HG02642 (cell line): Measurements from ENCODE around the gene MTNR1B.

Experiments used
- ATAC-seq: cut with Tn5 transposase; IDR thresholded peaks from one replicate; pipeline ENCODE4 v1.9.1; 2021; ENCODE audit warnings: mild to moderate bottlenecking; ENCODE audit not compliant: unreplicated experiment, poor library complexity

The MTNR1B gene

GRCh38 chr11:93028960-93029522 is 59.6 kb downstream of the MTNR1B start:
- no peak for ATAC-seq

DNA sequence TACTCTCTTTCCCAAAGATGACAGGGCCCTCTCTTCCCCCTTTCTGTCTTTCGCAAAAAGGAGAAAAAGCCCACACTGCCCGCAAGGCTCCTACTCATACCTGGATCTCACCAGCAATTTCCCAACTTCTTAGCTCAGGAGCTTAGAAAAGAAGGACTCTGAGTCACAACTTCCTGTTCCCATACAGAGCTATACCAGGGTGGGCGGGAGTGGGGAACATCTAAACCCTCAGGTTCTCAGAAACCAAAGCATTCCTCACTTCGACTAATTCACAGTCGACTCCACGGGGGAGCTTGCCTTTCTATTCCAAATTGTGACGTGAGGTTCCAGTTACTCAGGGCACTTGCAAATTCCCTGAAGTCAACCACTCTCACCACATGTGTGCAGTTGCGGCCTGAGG is 61.9 kb downstream of the MTNR1B start:
- no peak for ATAC-seq
